NCI-H2171 treated with DMSO at 0.1 percent for 48 hours (cell line): Measurements from ENCODE around the gene LHX1.

Experiments
- DNase-seq: peaks from one replicate; lab custom pipeline; 2025; lab: John Stamatoyannopoulos, UW

LHX1 gene

DNA sequence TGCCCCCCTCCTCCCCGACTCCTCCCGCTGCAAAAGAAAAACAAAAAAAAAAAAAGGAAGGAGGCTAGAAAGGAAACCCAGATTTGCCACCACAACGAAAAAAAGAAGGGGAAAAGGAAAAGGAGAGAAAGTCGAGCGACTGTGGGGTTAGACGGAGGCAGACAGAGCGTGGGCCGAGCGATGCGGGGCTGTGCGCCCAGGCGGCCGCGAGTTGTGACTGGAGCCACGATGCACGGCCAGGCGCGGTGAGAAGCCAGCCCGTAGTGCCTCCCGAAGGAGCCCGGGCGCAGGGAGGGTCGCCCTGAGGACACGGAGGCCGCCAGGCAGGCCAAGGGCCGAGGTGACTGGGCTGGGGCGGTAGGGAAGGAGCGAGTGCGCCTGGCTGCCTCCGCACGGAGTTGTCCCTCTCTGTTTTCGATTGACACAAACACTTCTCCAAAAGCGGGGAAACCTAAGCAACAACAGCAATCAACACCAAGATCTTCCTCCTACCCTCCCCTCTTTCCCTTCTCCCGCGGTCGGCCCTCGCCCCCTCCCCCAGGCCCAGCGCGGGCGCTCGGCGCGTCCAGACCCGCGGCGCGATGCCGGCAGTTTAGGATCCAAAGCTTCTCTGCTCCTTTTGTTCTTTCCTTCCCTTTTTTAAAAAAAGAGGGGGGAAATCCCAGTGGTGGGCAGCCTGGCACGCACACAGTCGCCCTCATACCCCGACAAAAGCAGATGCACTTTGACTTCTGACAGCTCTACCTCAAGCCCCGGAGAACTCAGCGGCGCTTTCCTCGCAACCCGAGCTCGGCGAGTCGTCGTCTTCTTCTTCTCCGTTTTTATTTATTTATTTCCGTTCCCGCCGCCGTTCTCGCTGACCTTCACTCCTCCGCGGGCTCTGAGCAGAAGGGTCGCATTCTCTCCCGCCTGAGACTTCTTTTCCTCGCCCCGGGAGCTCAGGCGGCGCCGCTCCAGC, at the start of gene LHX1:
LHX1 (plus strand) TSS at position 475 of the 958 bp plus-strand sequence. CDS start 723 bp downstream, outside the sequence.
- DNase-seq = no peak

DNA sequence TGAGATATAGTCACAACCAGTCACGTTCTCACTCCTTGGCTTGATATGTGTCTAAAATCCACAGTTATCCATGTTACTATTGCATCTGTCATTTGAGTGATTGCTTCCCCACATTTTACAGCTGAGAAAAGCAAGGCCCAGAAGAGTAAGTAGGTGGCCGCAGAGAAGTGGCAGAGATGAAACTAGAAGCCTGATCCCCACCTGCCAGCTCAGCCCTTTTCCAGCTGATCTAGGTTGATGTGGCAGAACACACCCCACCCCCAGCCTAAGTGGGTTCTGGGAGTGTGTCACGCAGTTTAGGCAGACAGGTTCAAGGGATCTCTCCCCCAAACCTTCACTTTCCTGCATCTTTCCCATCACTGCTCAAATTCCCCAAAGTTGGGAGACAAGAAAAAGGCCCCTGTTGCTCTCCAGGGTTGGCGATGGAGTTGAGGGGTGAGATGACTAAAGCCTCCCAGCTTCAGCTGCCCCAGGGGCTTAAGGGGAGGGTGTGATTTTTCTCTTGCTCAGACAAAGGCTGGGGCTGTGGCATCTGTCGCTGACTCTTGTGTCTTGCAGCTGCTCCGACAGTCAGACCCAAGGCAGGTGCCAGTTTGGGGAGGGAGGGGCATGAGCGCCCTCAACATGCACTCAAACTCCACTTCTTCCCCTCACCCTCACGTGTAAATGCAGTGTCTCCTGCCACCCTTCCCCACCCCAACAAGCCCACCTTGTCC, 48.9 kb upstream of the LHX1 start:
- peak; percentile 85 for DNase-seq

DNA sequence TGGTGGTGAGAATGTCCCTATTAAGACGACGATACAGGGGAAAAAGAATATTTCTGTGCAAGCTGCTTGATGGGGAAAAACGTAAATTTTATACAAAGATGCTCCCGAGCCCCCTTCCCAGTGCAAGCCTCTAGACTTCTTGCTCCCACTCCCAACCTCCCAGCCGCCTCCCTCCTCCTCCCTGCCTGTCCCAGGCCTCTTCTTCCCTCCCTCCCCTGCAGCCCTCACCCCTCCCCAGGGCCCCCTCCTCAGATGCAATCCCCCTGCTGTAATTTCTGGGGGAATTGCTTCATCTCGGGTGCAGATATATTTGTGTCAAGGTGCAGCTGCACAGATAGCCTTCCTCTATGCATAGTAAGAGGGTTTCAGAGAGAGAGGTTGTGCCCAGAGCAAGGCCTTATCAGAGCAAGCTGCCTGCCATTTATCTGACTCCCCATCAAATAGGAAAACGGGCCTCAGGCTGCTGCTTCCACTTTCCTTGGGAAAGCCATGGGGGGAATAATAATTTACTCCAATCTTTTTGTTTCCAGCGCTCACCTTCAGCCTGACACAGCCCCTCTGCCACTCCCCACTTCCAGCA, 47.4 kb upstream of the LHX1 start:
- DNase-seq = no peak

DNA sequence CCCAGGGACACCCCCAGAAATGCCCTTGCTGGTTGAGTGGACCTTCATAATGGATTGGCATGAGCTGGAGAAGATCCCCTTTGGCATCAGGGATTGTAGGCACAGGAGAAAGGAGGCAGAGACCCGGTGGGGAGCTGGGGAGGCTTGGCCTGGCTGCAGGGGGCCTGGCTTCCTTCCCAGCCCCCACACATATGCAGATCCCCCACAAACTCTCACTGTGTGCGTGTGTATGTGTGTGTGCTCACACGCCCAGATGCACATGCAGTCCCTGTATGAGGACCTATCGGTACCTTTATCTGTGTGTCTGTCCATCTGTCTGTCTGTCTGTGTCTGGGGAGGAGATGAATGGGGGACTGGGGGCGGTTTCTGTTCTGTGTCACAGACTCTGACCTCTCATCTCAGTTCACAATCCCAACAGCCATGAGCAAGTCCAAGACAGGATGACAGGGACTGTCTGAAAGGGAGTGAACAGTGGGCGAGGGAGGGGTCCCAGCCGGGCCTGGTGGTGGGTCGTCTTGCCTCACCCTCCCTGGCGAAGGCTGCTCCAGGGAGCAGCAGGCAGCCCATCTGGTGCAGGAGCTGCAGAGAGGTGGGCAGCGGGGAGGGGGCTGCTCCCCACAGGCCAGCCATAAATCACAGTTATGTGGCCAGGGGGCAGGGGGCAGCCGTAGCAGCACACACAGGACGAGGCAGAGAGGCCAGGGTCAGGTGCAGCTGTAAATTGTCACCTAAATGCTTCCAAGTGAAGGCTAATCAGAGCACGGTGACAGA, 46.7 kb upstream of the LHX1 start:
- DNase-seq = peak; percentile 17

DNA sequence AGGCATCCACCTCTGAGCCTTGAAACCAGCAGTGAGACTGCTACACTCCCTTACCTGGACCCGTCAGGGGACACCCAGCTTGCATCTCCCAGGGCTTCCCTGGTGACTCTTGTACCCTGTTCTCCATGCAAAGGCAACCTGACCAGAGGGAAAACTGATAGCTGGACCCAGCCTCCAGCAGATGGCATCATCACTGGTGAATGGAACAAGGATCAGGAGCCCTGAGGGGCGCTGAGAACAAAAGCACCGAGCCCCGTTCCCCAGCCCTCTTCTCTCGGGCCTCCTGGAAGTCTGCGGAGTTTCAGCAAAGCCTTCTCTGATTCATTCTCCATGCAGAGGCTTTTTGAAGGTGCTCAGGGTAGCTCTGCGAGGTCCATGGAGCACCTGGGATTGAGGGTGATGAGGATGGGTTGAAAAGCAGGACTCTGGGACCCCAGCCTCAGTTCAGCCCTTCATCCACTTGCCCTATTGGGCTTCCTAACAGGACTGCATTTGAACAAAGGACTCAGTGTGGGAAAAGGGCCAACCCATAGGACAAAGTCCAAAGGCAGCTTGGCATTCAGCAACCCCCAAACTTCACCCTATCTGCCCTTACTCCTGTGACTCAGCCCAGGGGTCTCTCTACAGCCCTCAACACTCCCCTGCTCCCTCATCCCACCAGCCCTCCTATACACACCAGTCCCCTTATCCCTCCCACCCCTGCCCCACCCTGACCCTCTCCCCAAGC, 45.0 kb upstream of the LHX1 start:
- DNase-seq = no peak

DNA sequence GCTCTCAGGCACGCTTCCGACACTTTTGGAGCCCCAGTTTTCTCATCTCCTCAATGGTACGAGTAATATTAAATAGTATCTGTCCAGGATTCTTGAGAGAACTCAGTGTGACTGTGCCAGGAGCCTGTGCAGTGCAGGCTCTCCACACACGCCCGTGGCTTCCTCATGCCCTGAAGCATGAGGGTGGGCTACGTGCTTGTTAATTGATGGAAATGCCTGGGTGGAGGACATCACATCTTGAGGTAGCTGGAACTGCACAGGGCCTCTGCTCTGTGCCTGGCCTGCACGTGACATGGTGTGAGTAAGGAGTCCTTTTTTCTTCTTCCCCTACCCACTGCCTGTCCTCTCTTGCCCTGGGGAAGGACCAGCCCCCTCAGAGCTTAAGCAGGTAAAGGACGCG, 43.1 kb upstream of the LHX1 start:
- DNase-seq = no peak

DNA sequence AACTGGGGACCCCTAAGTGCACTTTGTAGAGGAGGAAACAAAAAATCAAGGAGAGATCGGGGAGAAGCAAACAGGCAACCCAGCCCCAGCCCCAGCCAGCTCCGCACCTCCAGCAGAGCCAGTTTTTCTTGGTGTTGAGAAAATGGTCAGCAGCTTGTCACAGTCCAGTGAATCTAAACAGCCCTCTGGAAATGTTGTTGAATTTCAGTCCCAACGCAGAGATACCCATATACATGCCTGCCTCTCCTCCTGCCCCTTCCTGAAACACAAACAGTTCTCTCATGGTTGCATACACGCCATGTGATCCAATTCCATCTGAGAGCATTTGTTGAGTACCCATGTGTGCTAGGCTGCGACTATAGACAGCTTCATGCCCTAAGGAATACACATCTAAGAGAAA, 42.4 kb upstream of the LHX1 start:
- DNase-seq = no peak

DNA sequence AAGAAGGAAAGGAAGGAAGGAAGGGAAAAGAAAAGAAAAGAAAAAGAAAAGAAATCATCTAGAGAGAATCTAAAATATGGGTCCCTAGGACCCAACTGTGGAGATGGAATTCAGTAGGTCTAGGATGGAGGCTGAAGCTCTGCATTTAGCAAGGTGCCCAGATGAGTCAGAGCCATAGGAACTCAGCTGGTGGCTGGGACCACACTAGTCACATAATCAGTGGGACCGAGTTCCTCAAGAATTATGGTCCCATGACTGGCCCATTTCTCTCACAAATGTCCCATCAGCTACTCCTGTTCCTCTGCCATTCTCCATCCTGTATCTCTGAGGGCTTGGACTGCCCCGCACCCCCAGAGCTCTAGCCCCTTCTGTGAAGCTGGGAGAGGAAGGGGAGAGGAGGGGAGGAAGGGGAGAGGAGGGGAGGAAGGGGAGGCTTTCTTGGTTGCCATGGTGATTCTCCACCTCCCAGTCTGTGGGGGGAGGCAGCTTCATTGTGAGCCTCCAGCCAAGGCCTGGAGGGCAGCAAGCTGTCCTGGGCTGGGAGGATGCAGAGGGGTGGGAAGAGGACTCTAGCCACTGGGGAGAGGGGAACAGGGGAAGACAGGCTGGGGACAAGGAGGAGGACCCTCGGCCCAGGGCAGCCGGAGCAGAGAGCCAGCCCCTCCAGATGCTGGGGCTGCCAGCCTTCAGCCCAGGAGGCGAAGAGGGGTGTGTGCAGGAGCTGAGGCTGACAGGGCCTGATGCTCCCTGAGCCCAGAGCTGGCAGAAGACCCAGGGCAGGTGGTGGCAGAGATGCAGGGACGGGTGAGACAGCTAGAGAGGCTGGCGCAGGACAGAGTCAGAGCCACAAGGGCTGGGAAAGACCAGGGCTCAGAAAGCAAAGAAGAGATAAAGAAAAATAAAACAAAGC, 37.8 kb upstream of the LHX1 start:
- DNase-seq = peak; percentile 83

DNA sequence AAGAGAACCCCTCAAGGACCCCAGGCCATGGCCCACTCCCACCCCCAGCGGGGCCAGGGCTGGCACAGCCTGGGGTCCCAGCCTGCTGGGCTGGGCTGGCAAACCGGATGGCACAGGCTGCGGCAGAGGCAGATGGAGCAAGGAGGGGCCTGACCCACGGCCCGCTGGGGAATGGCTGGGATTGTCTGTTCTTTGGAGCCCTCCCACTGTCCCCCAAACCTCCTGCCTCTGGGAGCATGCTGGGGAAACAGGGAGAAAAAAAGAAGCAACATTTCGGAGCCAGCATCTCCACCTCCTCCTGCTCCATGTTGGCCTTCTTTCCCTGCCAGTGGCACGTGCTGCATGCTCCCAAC, 37.1 kb upstream of the LHX1 start:
- peak; percentile 83 for DNase-seq

DNA sequence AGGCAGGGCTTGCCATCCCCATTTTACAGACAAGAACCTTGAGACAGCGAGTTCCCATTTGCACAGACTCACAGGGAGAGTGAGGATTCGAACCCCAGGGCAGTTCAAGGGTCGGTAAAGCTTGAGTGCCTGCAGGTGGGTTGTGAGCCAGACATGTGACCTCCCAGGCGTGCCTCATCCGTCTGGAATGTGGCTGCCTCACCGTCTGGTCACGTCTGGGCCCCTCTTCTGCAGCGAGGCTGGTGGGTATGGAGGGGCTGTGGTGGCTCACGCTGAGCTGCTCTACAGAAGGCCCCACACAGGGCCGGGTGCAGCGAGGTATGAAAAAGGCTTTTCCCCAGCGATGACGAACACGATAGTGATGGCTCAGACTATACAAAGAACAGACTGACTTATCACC, 35.8 kb upstream of the LHX1 start:
- peak; percentile 83 for DNase-seq

DNA sequence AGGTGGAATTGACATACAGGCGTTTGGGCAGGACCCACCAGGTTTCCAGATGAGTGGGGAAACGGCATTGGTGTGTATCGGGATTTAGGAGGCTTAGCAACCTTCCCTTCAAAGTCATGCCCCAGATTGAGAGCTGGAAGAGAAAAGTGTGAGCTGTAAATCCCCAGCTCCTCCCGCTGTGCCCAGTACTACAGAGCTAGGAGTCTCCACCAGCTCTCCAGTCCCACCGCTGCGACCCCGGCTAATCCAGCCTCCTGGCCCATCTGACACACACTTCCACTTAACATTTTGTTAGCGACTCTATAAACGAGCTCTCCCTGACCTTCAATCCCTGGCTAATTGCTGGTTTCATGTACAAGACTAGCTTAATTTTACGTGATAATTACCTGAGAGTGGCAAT, 29.9 kb upstream of the LHX1 start:
- no peak for DNase-seq

DNA sequence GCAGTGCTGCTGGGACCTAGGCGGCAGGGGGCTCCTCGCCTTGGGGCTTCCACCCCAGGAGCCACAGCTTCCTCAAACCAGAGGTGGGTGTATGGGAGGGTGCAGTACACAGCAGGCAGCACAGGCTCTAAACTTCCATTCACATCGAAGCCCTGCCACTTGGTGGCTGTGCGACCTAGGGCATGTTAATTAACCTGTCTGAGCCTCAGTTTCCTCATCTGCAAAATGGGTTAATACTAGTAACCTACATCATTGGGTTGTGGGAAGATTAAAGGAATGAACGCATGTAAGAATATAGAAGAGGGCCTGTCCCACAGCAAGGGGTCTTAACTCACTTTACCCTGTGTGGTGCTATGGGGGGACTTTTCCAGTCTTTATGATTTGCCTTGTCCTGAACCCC, 26.8 kb upstream of the LHX1 start:
- no peak for DNase-seq

DNA sequence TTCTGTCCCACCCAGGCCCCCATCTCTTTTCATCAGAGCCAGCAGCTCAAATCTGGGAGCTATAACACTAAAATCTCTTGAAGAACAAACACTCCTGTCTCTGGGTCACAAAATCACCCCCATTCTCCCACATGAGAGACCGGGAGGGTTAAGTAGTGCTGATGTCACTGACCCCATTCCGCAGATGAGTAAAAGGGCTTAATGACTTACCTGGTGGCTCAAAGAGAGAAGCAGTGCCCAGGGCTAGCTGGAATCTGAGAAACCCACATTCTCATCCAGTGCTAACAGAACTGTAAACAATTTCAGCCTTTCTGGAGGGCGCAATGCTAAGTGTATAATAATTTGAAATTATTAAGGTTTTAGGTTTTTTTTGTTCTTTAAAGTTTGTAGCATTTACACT, 26.3 kb upstream of the LHX1 start:
- no peak for DNase-seq

DNA sequence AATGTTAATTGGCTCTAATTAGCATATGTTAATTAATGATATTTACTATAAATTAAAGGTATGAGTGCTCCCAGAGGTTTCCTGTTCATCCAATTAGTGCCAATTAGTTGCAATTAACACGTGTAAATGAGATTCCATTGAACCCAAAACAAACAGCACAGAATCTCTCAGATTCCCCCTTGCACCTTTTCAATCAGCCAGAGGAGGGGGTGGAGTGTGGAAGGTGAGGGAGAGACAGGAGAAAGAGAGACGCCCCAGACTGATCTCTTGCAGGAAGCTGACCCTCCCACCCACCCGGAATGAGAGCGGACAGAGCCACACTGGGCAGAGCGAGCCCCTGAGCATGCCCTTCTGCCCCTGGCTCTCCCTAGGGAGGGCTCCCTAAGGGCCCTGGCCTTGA, 24.1 kb upstream of the LHX1 start:
- DNase-seq = no peak

DNA sequence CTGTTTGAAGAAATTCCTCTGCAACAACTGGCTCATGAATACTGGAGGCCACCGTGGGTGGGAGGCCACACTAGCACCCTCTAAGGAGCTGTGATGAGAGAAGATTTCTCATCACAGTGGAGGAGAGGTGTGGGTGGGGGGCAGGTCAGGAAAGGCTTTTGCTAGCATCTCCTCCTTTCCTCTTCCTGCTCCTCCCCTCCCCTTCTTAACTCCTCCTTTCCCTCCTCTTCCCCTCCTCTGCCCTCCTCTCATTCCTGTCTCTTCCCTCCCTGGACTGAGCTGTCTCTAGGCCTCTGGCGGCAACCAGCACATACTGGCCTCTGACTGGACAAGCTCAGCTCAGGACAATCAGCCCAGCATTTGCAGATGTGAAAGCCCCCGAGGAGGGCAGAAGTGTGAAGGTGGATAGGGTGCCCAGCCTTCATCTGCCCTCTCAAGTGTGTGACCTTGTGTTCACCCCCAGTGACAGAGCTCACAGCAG, 19.0 kb upstream of the LHX1 start:
- no peak for DNase-seq

DNA sequence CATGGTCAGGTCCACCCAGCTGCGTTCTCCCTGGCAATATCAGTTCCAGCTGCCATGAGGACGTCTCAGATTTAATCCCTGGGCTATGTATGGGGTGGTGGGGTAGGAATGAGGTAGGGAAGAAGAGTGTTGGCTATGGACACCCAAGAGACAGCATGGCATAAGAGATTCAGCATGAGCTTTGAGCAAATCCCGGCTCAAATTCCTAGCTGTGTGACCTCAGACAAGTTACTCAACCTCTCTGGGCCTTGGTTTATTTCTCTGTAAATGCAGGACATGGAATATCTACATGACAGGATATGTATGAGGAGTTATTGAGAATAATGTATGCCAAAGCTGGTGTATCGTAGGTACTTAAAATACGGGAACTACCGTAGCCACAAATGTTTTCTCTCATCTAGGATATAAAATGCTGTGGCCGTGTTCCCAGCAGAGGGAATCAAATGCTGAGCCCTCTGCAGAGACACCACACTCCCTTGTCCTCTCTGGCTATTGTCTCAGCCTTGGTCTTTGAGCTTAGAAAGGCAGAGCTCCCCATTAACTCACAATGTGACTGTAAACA, 17.8 kb upstream of the LHX1 start:
- no peak for DNase-seq

DNA sequence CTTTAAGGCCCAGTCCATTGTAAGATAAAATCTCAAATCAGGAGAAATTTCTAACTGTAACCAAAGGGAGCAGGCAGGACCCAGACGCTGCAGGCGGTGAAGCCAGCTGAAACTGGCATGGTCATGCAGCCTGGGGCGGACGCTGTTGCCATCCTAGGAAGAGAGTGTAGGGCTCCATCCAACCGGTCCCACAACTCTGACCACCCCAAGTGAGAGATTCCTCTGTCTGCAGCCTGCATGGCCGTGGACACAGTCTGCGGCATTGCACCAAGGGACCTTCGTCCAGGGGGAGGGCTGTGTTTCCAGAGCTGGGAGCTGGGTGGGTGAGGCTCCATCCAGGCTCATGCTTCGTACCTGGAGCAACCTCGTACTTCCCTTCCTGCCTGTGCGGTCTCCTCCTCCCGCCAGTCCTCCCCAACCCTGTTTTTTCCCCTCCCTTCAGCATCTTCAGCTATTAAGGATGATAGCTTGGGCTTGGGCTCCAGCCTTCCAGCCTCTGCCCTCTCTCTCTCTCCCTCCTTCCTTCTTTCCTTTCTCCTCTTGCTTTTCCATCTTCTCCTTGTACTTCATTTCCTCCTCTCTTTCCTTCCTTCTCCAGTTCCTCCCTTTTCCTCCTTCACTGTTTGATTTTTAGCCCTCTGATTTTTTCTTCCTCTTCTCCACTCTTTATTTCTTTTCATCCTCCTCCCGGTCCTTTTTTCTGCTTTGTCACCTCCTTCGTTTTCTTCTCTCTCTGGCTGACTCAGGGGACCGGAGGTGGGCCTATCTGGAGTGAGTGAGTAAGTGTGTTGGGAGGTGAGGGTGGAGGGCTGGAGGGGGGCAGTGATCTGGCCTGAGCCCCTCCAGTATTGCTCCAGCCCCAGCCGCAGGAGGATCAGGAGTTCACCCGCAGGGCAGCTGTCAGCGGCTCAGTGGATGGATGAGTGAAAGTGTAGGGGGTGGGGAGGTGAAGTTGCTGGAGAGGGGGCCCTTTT, 17.0 kb upstream of the LHX1 start:
- no peak for DNase-seq

DNA sequence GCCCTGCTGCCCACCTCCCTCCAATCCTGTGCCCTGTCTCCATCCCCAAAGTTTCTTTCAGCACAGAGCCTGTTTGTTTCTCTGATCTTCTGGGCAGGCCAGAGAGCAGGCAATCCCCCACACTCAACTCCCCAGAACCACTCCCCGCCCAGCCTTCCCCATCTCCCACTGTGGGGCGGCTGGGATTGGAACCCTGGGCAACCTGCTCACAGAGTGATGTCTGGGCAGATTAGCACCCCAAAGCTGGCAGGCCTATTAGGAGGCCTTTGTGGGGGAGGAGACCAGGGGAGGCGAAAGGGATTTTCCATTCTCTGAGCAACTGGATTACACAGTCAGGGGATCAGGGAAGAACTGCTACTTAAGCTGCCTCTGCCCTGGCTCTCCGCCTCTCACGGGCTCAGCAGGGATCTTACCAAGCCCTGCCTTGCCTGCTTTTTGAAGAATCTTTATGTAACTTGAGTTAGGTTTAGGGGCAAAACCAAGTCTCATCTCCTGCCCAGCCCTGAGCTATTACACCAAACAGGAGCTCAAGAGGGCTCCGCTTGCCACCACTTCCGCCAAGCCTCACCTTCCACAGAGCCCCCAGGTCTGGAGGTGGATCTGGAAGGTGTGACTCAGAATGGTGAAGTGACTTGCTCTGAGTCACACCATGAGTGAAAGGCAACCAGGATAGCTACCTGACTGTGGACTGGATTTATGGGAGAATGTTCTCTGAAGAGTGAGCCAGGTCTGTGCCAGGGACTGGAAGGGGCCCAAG, 16.0 kb upstream of the LHX1 start:
- DNase-seq = no peak
